ENCODE measurements around the gene DCLK1. TPM values are rescaled to one million over a fixed set of nuclear protein-coding genes. Genes with fewer than 3 reads are reported as not detected.

Gene DCLK1
- total RNA-seq, 1 experiment from 2014 or later, result 0.10 TPM

- H3K79me2 ChIP-seq (ENCODE audit: insufficient read depth, low read length), result no peaks in the 10 kb centered on the region
- no peak overlapping the region for H3K27ac ChIP-seq (ENCODE audit: low read depth, low read length)
- peaks cover 12 to 21% of the 10 kb centered on the region in 2 experiments; a peak in 2 of 4 replicates for H3K9me3 ChIP-seq (ENCODE audit: control insufficient read depth in 1 of 2, insufficient read depth in 1 of 2, low read depth in 1 of 2, low read length in 2 of 2)
- H3K9ac ChIP-seq (ENCODE audit: low read length), result no peak overlapping the region
- RAD21 ChIA-PET (ENCODE audit: low non-redundant PET in 1 of 2, low total read pairs in 2 of 2, uncharacterized antibody in 2 of 2, unreplicated experiment in 2 of 2), result no interaction called here
- H2AFZ ChIP-seq (ENCODE audit: low read depth, low read length, poor library complexity, severe bottlenecking), result no peak overlapping the region
- DNase-seq (ENCODE audit: low read depth, low spot score) (no peak), ATAC-seq (no peak)
- no peaks in the 10 kb centered on the region for H3K4me1 ChIP-seq (ENCODE audit: control insufficient read depth in 1 of 2, insufficient read depth in 2 of 2, low read length in 2 of 2)
- CTCF ChIA-PET, result no interaction called here
- no peaks in the 10 kb centered on the region for H3K9me2 ChIP-seq (ENCODE audit: insufficient read depth)
- no peak for TF ChIP-seq FOSL1 (IDR thresholded peaks at IDR 0.05; ENCODE audit: low read depth)
- no peak for TF ChIP-seq CEBPB (IDR thresholded peaks at IDR 0.05; ENCODE audit: low read depth)
- no peak for TF ChIP-seq SRF (IDR thresholded peaks at IDR 0.05; ENCODE audit: low read depth)
- TF ChIP-seq POLR2A (IDR thresholded peaks at IDR 0.05; ENCODE audit: borderline replicate concordance, extremely low read depth, insufficient read depth, insufficient read length), result no peak
- no peak for TF ChIP-seq EZH2 (IDR thresholded peaks at IDR 0.05)
- TF ChIP-seq ZFX (IDR thresholded peaks at IDR 0.05), result no peak
- TF ChIP-seq ATF3 (IDR thresholded peaks at IDR 0.05), result no peak
- no peak for TF ChIP-seq EZH2phosphoT487 (IDR thresholded peaks at IDR 0.05; ENCODE audit: borderline replicate concordance)
- TF ChIP-seq YY1 (IDR thresholded peaks at IDR 0.05; ENCODE audit: extremely low read depth, insufficient replicate concordance, low read depth, low read length), result no peak
- no peak for TF ChIP-seq JUND (IDR thresholded peaks at IDR 0.05)
- no peak for TF ChIP-seq EGR1 (IDR thresholded peaks at IDR 0.05; ENCODE audit: low read depth)
- no peak for TF ChIP-seq REST (IDR thresholded peaks at IDR 0.05; ENCODE audit: low read depth)
- TF ChIP-seq CBX3 (IDR thresholded peaks at IDR 0.05; ENCODE audit: low read depth), result no peak
- TF ChIP-seq TCF7L2 (IDR thresholded peaks at IDR 0.05; ENCODE audit: borderline replicate concordance, extremely low read depth, insufficient read depth, insufficient read length), result no peak
- TF ChIP-seq ZBTB33 (IDR thresholded peaks at IDR 0.05; ENCODE audit: extremely low read depth, insufficient replicate concordance, low read length), result no peak
- no peak for TF ChIP-seq SP1 (IDR thresholded peaks at IDR 0.05; ENCODE audit: low read depth)
- TF ChIP-seq CTCF (IDR thresholded peaks at IDR 0.05 in 2 of 3, conservative IDR thresholded peaks at IDR 0.05 in 1 of 3; ENCODE audit: borderline replicate concordance in 1 of 3, insufficient read depth in 1 of 3, low read depth in 2 of 3, low read length in 2 of 3), result no peak
- H4K20me1 ChIP-seq (ENCODE audit: insufficient read depth), result no peaks in the 10 kb centered on the region
- BruUV-seq (replicated peaks), result no TSS peak
- no peak overlapping the region for H3K4me2 ChIP-seq (ENCODE audit: low read length)
- H3K36me3 ChIP-seq (ENCODE audit: control insufficient read depth in 1 of 2, insufficient read depth in 2 of 2, low read length in 2 of 2), result no peaks in the 10 kb centered on the region
- POLR2A ChIA-PET, result no interaction called here
- no peak overlapping the region for H3K4me3 ChIP-seq (replicated peaks in 1 of 2; ENCODE audit: low read depth in 1 of 2, low read length in 2 of 2)
- intact Hi-C loops (cut with micrococcal nuclease), result no loop called here
- peaks cover 17% of the 10 kb centered on the region; the same call in 1 of the 2 replicates for H3K27me3 ChIP-seq (ENCODE audit: insufficient read depth, low read length)
Observed at GRCh38 chr13:35763782-35764123, 367.4 kb downstream of the DCLK1 start.
